SU-DHL-6 (cell line): ENCODE results near the gene CEP135.

Experiments
- H2AFZ ChIP-seq: fragments of 200-600 bp; sonication (generic); 2 replicates; pipeline ENCODE4 v1.6.1; 2014; ENCODE audit warnings: low read depth, mild to moderate bottlenecking, moderate library complexity, mixed read lengths, antibody characterized with exemption, low read length; ENCODE audit not compliant: severe bottlenecking
- H3F3A ChIP-seq: fragments of 200-600 bp; shearing (Covaris generic); 2 replicates; pipeline ENCODE4 v1.6.0; 2016; ENCODE audit warnings: antibody characterized with exemption, mild to moderate bottlenecking; ENCODE audit not compliant: insufficient read depth
- H3K27ac ChIP-seq: fragments of 200-600 bp; sonication (generic); 2 replicates; pipeline ENCODE4 v1.5.1; 2016; ENCODE audit warnings: low read depth, mild to moderate bottlenecking, low read length, moderate library complexity, mixed read lengths
- H3K27me3 ChIP-seq: fragments of 200-600 bp; sonication (generic), shearing (Covaris generic); 2 replicates; pipeline ENCODE4 v1.6.0; 2014; ENCODE audit warnings: mild to moderate bottlenecking, low read length
- H3K36me3 ChIP-seq: fragments of 200-600 bp; sonication (generic); 2 replicates; pipeline ENCODE4 v1.6.1; 2014; ENCODE audit warnings: mild to moderate bottlenecking, low read length, mixed read lengths
- H3K4me2 ChIP-seq: fragments of 300-600, 200-600 bp; shearing (Covaris generic), sonication (generic); 2 replicates; pipeline ENCODE4 v1.6.0; 2014; ENCODE audit warnings: low read length, low read depth, mild to moderate bottlenecking; ENCODE audit not compliant: poor library complexity, severe bottlenecking
- H3K4me3 ChIP-seq: fragments of 200-600 bp; sonication (generic); 2 replicates; pipeline ENCODE4 v1.5.1; 2014; ENCODE audit warnings: antibody characterized with exemption, low read length, mild to moderate bottlenecking, mixed read lengths; ENCODE audit not compliant: insufficient read depth, poor library complexity, severe bottlenecking
- H3K79me2 ChIP-seq: fragments of 200-600 bp; sonication (generic); 2 replicates; pipeline ENCODE4 v1.6.1; 2014; ENCODE audit warnings: mild to moderate bottlenecking, low read length, moderate library complexity; ENCODE audit not compliant: insufficient read depth
- H3K9ac ChIP-seq: fragments of 200-600 bp; sonication (generic); 2 replicates; pipeline ENCODE4 v1.7.0; 2014; ENCODE audit warnings: mild to moderate bottlenecking, low read length
- H3K9me2 ChIP-seq: fragments of 200-600 bp; sonication (generic); replicated peaks from 2 replicates; pipeline ENCODE4 v1.6.1; 2014; ENCODE audit warnings: low read length; ENCODE audit not compliant: insufficient read depth
- H3K9me3 ChIP-seq: fragments of 200-600 bp; sonication (generic); 2 replicates; pipeline ENCODE4 v1.6.1; 2014; ENCODE audit warnings: low read length, mixed read lengths; ENCODE audit not compliant: insufficient read depth
- H4K20me1 ChIP-seq: fragments of 200-600 bp; sonication (generic); 2 replicates; pipeline ENCODE4 v1.6.1; 2014; ENCODE audit warnings: low read depth, mild to moderate bottlenecking, antibody characterized with exemption, low read length, moderate library complexity, mixed read lengths
- CTCF ChIP-seq: fragments of 200-600 bp; sonication (generic); IDR thresholded peaks from one replicate; pipeline ENCODE4 v1.5.1; 2017; ENCODE audit warnings: antibody characterized with exemption, mild to moderate bottlenecking, low read length, moderate library complexity; ENCODE audit not compliant: insufficient read depth, poor library complexity, severe bottlenecking
- EZH2phosphoT487 ChIP-seq: fragments of 200-600 bp; sonication (generic), shearing (Covaris generic); conservative IDR thresholded peaks from 2 replicates; pipeline ENCODE4 v1.6.1; 2018; ENCODE audit warnings: mild to moderate bottlenecking, antibody characterized with exemption, low read length, moderate library complexity, mixed read lengths

CEP135 gene

GRCh38 chr4:55910140-55910539, 38.6 kb upstream of the CEP135 start:
- TF ChIP-seq EZH2phosphoT487 = no peak
- TF ChIP-seq CTCF = no peak
- no peak overlapping the region for H3K4me3 ChIP-seq
- H4K20me1 ChIP-seq = no peaks in the 10 kb centered on the region
- H3K79me2 ChIP-seq = no peaks in the 10 kb centered on the region
- H3K9me2 ChIP-seq = no peaks in the 10 kb centered on the region
- H3K9ac ChIP-seq = no peak overlapping the region
- H3K9me3 ChIP-seq = no peaks in the 10 kb centered on the region
- no peaks in the 10 kb centered on the region for H3F3A ChIP-seq
- H2AFZ ChIP-seq = no peak overlapping the region
- H3K27ac ChIP-seq = no peak overlapping the region
- no peaks in the 10 kb centered on the region for H3K36me3 ChIP-seq
- H3K27me3 ChIP-seq = no peaks in the 10 kb centered on the region
- H3K4me2 ChIP-seq = no peak overlapping the region

DNA sequence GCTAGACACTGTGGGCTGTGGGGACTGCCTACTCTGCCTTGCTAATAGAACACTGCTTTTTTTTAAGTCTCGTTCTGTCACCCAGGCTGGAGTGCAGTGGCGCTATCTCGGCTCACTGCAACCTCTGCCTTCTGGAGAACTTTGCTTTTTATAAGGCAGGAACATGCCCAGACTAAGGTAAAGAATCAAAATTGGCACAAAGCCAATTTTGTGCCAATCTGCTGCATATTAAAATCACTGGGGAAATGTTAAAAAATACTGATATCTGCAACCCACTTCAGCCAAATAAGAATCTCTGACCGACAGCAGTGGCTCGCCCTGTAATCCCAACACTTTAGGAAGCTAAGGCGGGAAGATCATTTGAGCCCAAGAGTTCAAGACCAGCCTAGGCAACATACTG, 36.5 kb upstream of the CEP135 start:
- Histone ChIP-seq H3K79me2 (no peaks in the 10 kb centered on the region), H3K9ac (no peak overlapping the region), H4K20me1 (no peaks in the 10 kb centered on the region), H3K27me3 (no peaks in the 10 kb centered on the region), H3K9me2 (no peaks in the 10 kb centered on the region), H3K36me3 (no peaks in the 10 kb centered on the region), H3K27ac (no peak overlapping the region), H2AFZ (no peak overlapping the region), H3K4me2 (no peak overlapping the region), H3K9me3 (no peaks in the 10 kb centered on the region), H3K4me3 (no peak overlapping the region), H3F3A (no peaks in the 10 kb centered on the region)
- no peak for TF ChIP-seq CTCF
- TF ChIP-seq EZH2phosphoT487 = no peak

DNA sequence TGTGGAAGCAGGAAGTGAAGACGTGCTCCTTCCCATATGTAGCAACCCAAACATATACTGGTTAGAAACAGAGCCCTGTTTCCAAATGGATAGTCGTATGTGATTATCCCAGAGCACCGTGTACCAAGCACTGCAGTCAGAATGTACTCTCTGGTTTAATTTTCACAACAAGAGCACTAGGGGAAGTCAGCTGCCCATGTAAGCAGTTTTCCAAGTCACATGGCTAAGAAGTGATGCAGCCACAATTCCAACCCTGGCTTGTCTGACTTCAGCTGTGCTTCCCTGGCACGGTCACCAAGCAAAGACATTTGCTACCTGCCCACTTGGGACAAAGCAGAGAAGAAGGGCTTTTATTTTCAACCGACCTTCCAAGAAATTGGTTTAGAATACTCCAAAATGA, 28.2 kb upstream of the CEP135 start:
- H3K27ac ChIP-seq = no peak overlapping the region
- H3K27me3 ChIP-seq = no peaks in the 10 kb centered on the region
- H3F3A ChIP-seq = no peaks in the 10 kb centered on the region
- no peaks in the 10 kb centered on the region for H4K20me1 ChIP-seq
- TF ChIP-seq CTCF (no peak), EZH2phosphoT487 (no peak)
- no peak overlapping the region for H3K9ac ChIP-seq
- no peak overlapping the region for H3K4me2 ChIP-seq
- H3K4me3 ChIP-seq = no peak overlapping the region
- H2AFZ ChIP-seq = no peak overlapping the region
- H3K9me3 ChIP-seq = no peaks in the 10 kb centered on the region
- no peaks in the 10 kb centered on the region for H3K36me3 ChIP-seq
- no peaks in the 10 kb centered on the region for H3K79me2 ChIP-seq
- H3K9me2 ChIP-seq = no peaks in the 10 kb centered on the region

GRCh38 chr4:55921093-55921492, 27.7 kb upstream of the CEP135 start:
- Histone ChIP-seq H3K27ac (no peak overlapping the region), H3K79me2 (no peaks in the 10 kb centered on the region), H3K9ac (no peak overlapping the region), H2AFZ (no peak overlapping the region), H3K36me3 (no peaks in the 10 kb centered on the region), H4K20me1 (no peaks in the 10 kb centered on the region), H3F3A (no peaks in the 10 kb centered on the region), H3K27me3 (no peaks in the 10 kb centered on the region), H3K4me3 (no peak overlapping the region), H3K9me2 (no peaks in the 10 kb centered on the region), H3K4me2 (no peak overlapping the region), H3K9me3 (no peaks in the 10 kb centered on the region)
- TF ChIP-seq EZH2phosphoT487 (no peak), CTCF (no peak)
